K562 (cell line): ENCODE data around the gene HNRNPA3. TPM values are rescaled to one million over a fixed set of nuclear protein-coding genes. Genes with fewer than 3 reads are reported as not detected.
A peak's percentile ranks its signal among the peaks of the same experiment; 100 is the strongest.

ENCODE experiments used
- BRD4 ChIP-seq: fragments of 200-600 bp; sonication (generic); IDR thresholded peaks from 2 replicates; pipeline ENCODE4 v1.6.1; 2017; ENCODE audit warnings: inconsistent platforms
- CBX5 ChIP-seq: IDR thresholded peaks from 2 replicates; pipeline ENCODE4 v1.6.1; 2014; ENCODE audit warnings: low read depth, borderline replicate concordance
- CHD4 ChIP-seq: fragments of 200-600 bp; sonication (generic); IDR thresholded peaks from 3 replicates; pipeline ENCODE4 v1.6.1; 2012; ENCODE audit warnings: low read depth, mild to moderate bottlenecking, mixed read lengths, low read length, inconsistent platforms; ENCODE audit not compliant: insufficient read depth, insufficient replicate concordance, poor library complexity, severe bottlenecking
- EP300 ChIP-seq: IDR thresholded peaks from 2 replicates; pipeline ENCODE4 v1.6.1; 2012; ENCODE audit warnings: low read length, improper control_type of control experiment
- ETV6 ChIP-seq, 3 experiments: fragments of 150-350 bp in 1 of 3; sonication (generic) in 1 of 3; formaldehyde crosslinking in 1 of 3; IDR thresholded peaks; 2 replicates each; pipeline versions ENCODE4 v1.6.1 to v1.8.0; 2014 to 2022; ENCODE audit warnings: borderline replicate concordance in 2 of 3, low read depth in 2 of 3, antibody characterized with exemption in 1 of 3, low read length in 1 of 3, mild to moderate bottlenecking in 1 of 3, missing genetic modification reagents in 1 of 3
- GATAD2B ChIP-seq: fragments of 450-650 bp; IDR thresholded peaks from 2 replicates; pipeline ENCODE4 v1.6.1; 2017; ENCODE audit warnings: mild to moderate bottlenecking, borderline replicate concordance
- GTF2E2 ChIP-seq: fragments of 200-800 bp; sonication (Bioruptor generic); IDR thresholded peaks from 2 replicates; pipeline ENCODE4 v1.6.1; 2016; ENCODE audit warnings: missing genetic modification characterization, missing compliant biosample characterization
- HSF4 ChIP-seq: fragments of 250-450 bp; sonication (Bioruptor Pico); IDR thresholded peaks from 2 replicates; pipeline ENCODE4 v2.1.2; 2022; ENCODE audit warnings: mild to moderate bottlenecking, moderate library complexity, borderline replicate concordance
- L3MBTL2 ChIP-seq: fragments of 450-650 bp; IDR thresholded peaks from 2 replicates; pipeline ENCODE4 v1.6.1; 2016; ENCODE audit warnings: mild to moderate bottlenecking, moderate library complexity
- MAX ChIP-seq: sonication (generic); formaldehyde crosslinking; IDR thresholded peaks from 2 replicates; pipeline ENCODE4 v1.9.0; 2022; ENCODE audit warnings: mild to moderate bottlenecking, missing genetic modification reagents
- MEF2A ChIP-seq: IDR thresholded peaks from 2 replicates; pipeline ENCODE4 v1.6.1; 2011; ENCODE audit warnings: low read depth, mild to moderate bottlenecking, low read length, moderate library complexity; ENCODE audit not compliant: control insufficient read depth
- NRF1 ChIP-seq, 2 experiments: fragments of 450-650 bp; IDR thresholded peaks in 1 of 2; conservative IDR thresholded peaks in 1 of 2; 2 replicates each; pipeline ENCODE4 v1.6.1; 2014; ENCODE audit warnings: mild to moderate bottlenecking in 2 of 2
- PBX2 ChIP-seq, 2 experiments: IDR thresholded peaks in 1 of 2; conservative IDR thresholded peaks in 1 of 2; 2 replicates each; pipeline ENCODE4 v1.6.1; 2016; ENCODE audit warnings: low read depth in 2 of 2, mild to moderate bottlenecking in 1 of 2, missing compliant biosample characterization in 1 of 2, missing genetic modification characterization in 1 of 2, moderate library complexity in 1 of 2
- RFX5 ChIP-seq: IDR thresholded peaks from 2 replicates; pipeline ENCODE4 v1.6.1; 2011; ENCODE audit warnings: low read depth, mild to moderate bottlenecking, improper control_type of control experiment, low read length
- RNF2 ChIP-seq: sonication (generic); IDR thresholded peaks from 2 replicates; pipeline ENCODE4 v1.6.1; 2016
- RNF219 ChIP-seq: fragments of 250-450 bp; sonication (Bioruptor Pico); IDR thresholded peaks from 2 replicates; pipeline ENCODE4 v1.5.0; 2022; ENCODE audit warnings: mild to moderate bottlenecking
- U2AF2 ChIP-seq: fragments of 200-400 bp; formaldehyde crosslinking; optimal IDR thresholded peaks from 2 replicates; pipeline ENCODE3; 2017; ENCODE audit warnings: low read depth, mild to moderate bottlenecking, low read length
- ZBTB17 ChIP-seq: fragments of 450-650 bp; formaldehyde crosslinking; IDR thresholded peaks from 2 replicates; pipeline ENCODE4 v1.4.0; 2020; ENCODE audit warnings: mild to moderate bottlenecking
- ZC3H8 ChIP-seq: fragments of 450-650 bp; IDR thresholded peaks from 2 replicates; pipeline ENCODE4 v1.6.1; 2017
- ZNF668 ChIP-seq: fragments of 250-450 bp; sonication (Bioruptor Pico); IDR thresholded peaks from 2 replicates; pipeline ENCODE4 v1.8.0; 2022; ENCODE audit warnings: mild to moderate bottlenecking, inconsistent platforms
- ZNF717 ChIP-seq: fragments of 250-450 bp; sonication (Bioruptor Pico); IDR thresholded peaks from 2 replicates; pipeline ENCODE4 v1.5.0; 2021
- polyA plus RNA-seq, 8 experiments: library from polyadenylated mRNA; depleted of rRNA in 4 of 8; stranded (reverse) in 5 of 8; unstranded in 3 of 8; fragments of >200 nt; fragmentation: Nextera tagmentation in 2 of 8; fragmentation: Illumina TruSeq in 1 of 8; extraction: Ambion mirVana in 2 of 8; extraction: Trizol in 1 of 8; gene quantifications; 2 replicates each; pipeline versions ENCODE4 v1.2.1 to v1.2.3, GENCODE V29; 2011 to 2014; ENCODE audit warnings: inconsistent platforms in 1 of 8, missing spikeins in 1 of 8
- total RNA-seq, 7 experiments: library from RNA; depleted of rRNA in 6 of 7; stranded (reverse); fragments of >200 nt in 6 of 7; fragmentation: Illumina TruSeq in 2 of 7; extraction: Trizol in 2 of 7; gene quantifications; 2 replicates each; pipeline versions ENCODE4 v1.2.1 to v1.2.3, GENCODE V29; 2011 to 2021; ENCODE audit warnings: low replicate concordance in 1 of 7

Gene HNRNPA3
- total and polyA plus RNA-seq, 9 of the 15 experiments (the other 6 are each of a cell fraction or from before 2014, with no cell fraction given): 72.8 to 428 (median 192) TPM

GRCh38 chr2:177242121-177242987, 29.8 kb downstream of the HNRNPA3 start (continued):
- TF ChIP-seq U2AF2 (no peak), GATAD2B (no peak), CBX5 (no peak), ZBTB17 (CRISPR knock-in tag) (no peak), MEF2A (0 out of 2 replicates have a peak, but pooled peaks have one; percentile 44), NRF1 (conservative IDR thresholded peaks at IDR 0.05 in 1 of 2, IDR thresholded peaks at IDR 0.05 in 1 of 2) (peak; percentile 10 to 44; a peak in 1 of 4 replicates), ZNF668 (peak; percentile 74; the same call in 1 of the 2 replicates), BRD4 (no peak), PBX2 (CRISPR knock-in tag; IDR thresholded peaks at IDR 0.05; ENCODE audit: low read depth) (no peak), PBX2 (tag; conservative IDR thresholded peaks at IDR 0.05; ENCODE audit: low read depth) (peak; percentile 81), ETV6 (IDR thresholded peaks at IDR 0.05; ENCODE audit: borderline replicate concordance in 1 of 2, low read depth in 2 of 2, low read length in 1 of 2) (peak in 1 of 2 experiments; percentile 66; a peak in 1 of 4 replicates), ETV6 (CRISPR knock-in tag; IDR thresholded peaks at IDR 0.05; ENCODE audit: borderline replicate concordance) (no peak), L3MBTL2 (peak; percentile 87), ZC3H8 (no peak), CHD4 (no peak), EP300 (peak; percentile 93), ZNF717 (no peak), MAX (no peak), RFX5 (no peak), HSF4 (CRISPR knock-in tag) (no peak), GTF2E2 (tag) (peak; percentile 21; the same call in 1 of the 2 replicates), RNF2 (peak; percentile 50; the same call in 1 of the 2 replicates), RNF219 (CRISPR knock-in tag) (no peak)
